NCI-H1105 (cell line): Measurements from ENCODE around the gene CHD9NB.
A peak's percentile ranks its signal among the peaks of the same experiment; 100 is the strongest.
"Not testable (repeated sequence)": the region's sequence is repeated elsewhere in the genome, so short reads cannot be mapped to it uniquely, and the experiment has no call there.

Experiments
- DNase-seq: peaks from one replicate; lab custom pipeline; 2025; lab: John Stamatoyannopoulos, UW

CHD9NB gene

GRCh38 chr16:53056392-53056881 is 3.7 kb upstream of the CHD9NB start:
- DNase-seq: no peak

DNA sequence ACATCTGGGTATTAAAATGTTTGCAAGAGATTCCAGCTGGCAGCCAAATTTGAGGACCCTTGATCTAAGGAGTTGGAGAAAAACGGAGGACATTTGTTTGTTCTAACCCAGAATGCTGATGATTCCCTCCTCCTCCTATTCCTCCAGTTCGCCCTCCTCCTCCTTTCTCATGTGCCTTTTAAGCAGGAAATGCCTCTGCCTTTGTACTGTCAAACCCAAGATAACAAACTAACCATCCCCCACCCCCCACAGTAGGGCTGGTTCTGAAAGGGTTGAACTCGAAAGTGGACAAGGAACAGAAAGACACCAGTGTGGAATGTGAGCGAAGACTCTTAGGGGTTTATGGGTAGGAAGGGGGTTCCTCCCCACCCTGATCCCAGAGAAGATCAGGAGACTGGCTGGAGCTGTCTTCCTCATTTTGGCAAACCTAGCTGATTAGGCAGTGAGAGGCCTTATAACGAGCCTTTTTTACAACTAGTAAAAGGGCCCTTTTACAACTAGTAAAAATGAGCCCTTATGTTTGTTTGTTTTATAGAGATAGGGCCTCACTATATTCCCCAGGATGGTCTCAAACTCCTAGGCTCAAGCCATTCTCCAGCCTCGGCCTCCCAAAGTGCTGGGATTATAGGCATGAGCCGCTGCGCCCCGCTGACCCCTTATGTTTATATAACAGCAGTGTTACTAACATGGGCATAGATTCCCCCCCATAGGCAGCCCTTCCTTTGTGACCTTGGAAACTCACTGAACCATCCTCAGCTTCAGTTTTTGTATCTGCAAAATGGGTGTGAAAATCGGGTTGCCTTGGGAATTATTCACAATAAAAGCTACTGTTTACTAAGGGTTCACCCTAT is 3.1 kb upstream of the CHD9NB start:
- no peak for DNase-seq

- peak; percentile 90 for DNase-seq
Observed at GRCh38 chr16:53054670-53055485, 2.2 kb upstream of the CHD9NB start, which contains the start of gene CHD9. TSS of gene CHD9 (plus strand) at chr16:53054991. CDS start at chr16:53156090, 101,099 bp downstream.

DNA sequence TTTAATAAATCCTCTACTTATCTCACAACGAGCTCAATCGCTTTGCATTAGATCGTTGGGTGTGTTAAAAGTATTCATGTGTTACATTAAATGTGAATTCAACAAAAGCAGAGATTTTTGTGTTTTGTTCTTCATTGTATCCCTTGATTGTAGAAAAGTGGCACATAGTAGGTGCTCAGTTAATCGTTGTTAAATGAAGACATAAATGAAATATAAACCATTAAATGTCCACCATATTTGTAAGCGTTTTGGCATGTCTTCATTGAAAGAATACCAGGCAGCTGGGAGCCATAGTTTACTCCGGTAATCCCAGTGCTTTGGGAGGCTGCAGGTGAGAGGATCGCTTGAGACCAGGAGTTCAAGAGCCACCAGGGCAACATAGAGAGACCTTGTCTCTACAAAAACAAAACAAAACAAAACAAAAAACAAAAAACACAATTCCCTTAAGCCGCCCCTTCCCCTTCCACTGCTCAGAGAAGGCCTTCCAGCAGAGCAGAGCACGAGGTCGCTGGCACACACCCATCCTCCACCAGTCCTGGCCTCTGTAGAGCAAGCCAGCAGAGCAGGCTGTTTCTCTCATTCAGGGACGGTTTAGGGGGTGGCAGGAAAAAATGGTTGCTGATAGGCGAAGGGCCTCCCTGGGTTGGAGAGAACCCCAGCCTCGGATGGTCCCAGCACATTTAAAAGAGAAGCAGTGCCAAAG is 1.4 kb upstream of the CHD9NB start:
- no peak for DNase-seq

DNA sequence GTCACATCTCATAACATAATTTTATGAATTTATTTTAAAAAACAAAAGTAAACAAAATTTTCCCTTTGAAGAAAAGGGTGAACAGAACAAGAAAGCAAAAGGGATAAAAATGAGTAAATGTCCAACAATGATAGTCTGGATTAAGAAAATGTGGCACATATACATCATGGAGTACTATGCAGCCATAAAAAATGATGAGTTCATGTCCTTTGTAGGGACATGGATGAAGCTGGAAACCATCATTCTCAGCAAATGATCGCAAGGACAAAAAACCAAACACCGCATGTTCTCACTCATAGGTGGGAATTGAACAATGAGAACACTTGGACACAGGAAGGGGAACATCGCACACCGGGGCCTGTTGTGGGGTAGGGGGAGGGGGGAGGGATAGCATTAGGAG is 1.4 kb downstream of the CHD9NB start:
- DNase-seq: not testable (repeated sequence)

GRCh38 chr16:53048139-53048915 is 4.4 kb downstream of the CHD9NB start:
- DNase-seq: no peak

DNA sequence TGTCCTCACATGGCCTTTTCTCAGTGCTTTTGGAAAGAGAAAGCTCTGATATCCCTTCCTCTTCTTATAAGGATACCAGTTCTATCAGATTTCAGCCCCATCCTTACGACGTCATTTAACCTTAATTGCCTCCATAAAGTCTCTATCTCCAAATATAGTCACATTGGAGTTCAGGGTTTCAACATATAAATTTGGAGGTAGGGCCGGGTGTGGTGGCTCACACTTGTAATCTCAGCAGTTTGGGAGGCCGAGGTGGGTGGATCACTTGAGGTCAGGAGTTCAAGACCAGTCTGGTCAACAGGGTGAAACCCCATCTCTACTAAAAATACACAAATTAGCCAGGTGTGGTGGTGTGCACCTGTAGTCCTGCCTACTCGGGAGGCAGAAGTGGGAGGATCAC is 5.2 kb downstream of the CHD9NB start:
- not testable (repeated sequence) for DNase-seq

DNA sequence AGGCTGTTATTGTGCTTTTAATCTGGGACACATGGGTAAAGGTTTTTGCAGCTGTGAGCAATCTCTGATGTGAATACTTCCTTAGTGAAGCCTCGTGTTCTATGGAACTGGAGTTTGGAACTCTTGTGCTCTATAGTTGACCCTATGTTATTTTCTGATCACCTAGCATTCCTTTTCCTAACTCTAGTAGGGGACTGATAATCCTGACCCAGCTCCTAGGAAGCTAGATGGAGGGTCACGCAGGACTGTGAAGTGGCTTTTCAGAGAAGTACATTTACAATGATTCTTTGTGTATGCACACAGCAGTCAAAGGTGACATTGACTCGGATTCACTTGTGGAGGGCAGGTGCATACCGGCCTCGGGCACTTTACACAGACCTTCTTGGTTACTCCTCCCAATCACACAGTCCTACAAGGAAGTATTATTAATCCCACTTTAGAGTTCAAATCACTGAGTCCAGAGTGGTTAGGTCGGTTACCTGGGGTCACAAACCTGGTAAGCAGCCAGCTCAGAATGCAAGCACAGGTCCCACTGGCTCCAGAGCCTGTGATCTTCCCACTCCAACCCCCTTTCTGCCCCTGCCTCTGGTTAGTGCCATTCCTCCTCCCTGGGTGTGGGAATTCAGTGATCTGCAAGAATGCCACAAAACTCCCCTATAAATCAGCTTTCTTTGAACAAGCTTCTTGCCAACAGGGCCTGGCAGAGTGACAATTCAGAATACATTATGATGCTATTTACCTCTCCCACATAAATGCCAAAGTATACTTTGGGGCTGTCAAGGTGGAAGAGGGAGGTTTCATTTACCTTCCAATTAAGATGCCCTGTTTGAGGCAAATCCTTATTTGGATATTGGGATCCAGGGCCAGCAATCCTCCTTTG is 7.1 kb downstream of the CHD9NB start:
- no peak for DNase-seq

DNA sequence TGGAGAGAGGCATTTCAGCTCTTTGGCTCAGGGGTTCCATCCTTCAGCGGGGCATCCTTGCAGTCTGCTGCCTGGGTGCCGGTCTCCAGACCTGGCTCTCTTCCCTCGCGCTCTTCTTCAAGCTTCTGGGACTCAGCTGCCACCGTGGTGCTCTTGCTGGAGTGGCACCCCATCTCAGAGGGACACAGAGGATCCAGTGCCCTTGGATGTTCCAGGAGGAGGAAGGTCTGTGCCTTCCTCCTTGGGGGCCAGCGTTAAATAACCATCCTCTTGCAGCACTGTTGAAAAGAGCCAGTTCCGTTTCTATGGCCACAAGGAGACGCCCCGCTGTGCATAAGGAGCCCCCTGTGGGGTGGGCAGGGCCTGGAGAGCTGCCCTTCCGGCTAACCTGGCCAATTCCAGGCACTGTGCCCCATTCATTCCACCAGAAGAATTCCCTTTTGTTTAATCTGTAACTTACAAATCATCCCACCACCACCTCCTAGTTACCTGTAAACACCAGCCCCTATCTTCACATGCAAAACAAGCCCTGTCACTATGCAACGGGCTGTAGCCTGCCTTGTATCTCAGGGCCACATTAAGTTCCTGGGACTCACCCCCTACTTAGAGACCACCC is 8.6 kb downstream of the CHD9NB start:
- no peak for DNase-seq

GRCh38 chr16:53043428-53043831 is 9.3 kb downstream of the CHD9NB start:
- no peak for DNase-seq

DNA sequence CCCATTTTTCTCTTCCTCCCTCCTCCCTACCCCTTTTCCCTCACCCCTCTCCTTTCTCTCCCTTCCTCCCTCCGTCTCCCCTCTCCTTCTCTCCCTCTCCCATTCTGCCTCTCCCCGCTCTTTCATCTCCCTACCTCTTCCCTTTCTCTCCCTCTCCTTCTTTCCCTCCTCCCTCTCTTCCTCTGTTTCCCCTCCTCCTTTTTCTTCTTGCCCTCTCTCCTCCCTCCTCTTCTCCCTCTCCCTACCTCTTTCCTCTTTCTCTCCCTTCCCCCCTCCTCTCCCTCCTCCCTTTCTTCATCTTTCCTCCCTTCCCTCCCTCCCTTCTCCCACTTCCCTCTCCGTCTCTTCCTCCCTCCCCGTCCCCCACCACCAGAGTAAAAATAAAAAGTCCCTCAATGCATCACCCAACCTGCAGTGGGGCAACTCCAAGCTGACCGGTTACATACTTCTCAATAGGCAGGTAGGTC is 10.4 kb downstream of the CHD9NB start:
- no peak for DNase-seq

- DNase-seq: peak; percentile 5
Observed at GRCh38 chr16:53041320-53042051, 11.2 kb downstream of the CHD9NB start.

DNA sequence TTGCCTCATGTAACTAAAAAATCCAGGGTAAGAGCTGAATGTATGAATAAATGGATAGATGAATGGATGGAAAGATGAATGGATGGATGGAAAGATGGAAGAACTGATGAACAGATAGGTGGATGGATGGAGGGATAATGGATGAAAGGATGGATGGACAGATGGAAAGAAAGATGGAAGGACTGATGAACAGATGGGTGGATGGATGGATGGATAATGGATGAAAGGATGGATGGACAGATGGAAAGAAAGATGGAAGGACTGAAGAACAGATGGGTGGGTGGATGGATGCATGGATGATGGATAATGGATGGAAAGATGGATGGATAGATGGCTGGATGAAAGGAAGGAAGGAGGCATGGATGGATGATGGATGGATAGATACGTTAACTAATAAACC is 11.9 kb downstream of the CHD9NB start:
- DNase-seq: no peak

DNA sequence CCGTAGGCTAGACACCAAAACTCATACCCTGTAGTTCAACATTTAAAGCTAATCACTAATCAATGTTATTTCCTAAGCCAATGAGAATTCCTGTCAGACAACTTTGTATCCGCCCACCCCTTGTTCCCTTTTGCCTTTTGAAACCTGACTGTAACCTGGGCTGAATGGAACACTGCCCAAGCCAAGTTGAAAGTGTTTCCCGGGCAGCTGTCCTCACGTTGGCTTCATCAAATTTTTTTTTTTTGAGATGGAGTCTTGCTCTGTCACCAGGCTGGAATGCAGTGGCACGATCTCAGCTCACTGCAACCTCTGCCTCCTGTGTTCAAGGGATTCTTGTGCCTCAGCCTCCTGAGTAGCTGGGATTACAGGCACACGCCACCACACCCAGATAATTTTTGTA is 16.0 kb downstream of the CHD9NB start:
- not testable (repeated sequence) for DNase-seq

DNA sequence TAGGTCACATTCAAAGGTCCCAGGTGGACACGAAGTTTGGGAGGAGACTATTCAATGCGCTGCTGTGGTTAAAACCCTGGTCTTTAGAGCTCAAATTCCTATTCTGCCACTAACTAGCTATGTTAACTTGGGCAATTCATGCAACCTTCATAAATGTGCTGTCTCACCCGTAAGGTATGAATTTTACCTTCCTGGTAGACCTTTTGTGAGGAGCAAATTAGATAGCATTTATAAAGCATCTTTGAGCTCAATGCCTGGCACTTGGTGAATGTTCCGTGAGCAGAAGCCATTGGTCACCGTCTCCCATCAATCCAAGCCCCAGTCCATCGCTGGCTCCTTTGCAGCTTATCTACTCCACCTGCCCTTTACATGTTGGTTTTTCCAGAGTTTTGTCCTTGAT is 16.6 kb downstream of the CHD9NB start:
- no peak for DNase-seq

DNA sequence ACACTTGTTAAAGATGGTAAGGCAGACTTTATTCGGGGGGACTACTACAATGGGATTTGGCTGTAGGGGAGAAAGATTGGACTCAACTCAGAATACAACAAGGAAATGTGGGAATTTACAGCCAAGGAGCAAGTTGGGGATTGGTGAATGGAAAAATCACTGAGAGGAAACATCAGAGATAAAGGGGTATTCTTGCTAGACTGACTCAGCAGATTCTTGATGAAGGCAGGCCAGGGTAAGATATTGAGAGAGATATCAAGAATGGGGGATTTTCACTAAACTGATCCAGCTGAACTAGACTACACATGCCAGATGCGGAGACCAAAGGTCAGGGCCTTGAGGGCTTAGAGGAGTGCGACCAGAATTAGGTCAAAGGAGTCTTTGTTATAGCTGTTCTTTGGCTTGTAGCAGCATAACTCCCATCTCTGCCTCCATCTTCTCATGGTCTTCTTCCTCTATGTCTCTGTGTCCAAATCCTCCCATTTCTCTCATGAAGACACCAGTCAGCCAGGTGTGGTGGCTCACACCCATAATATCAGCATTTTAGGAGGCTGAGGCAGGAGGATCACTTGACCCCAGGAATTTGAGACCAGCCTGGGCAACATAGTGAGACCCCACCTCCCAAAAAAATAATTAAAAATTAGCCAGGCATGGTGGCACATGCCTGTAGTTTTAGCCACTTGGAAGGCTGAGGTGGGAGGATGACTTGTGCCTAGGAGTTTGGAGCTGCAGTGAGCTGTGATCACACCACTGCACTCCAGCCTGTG is 17.3 kb downstream of the CHD9NB start:
- no peak for DNase-seq

- no peak for DNase-seq
Observed at GRCh38 chr16:53034306-53034705, 18.4 kb downstream of the CHD9NB start.

GRCh38 chr16:53031323-53031942 is 21.3 kb downstream of the CHD9NB start:
- DNase-seq: no peak
